GM13976 (cell line): ENCODE data around the gene KRTAP5-7.
"Not testable (repeated sequence)": the region's sequence is repeated elsewhere in the genome, so short reads cannot be mapped to it uniquely, and the experiment has no call there.

Source experiments
- DNase-seq: peaks from one replicate; pipeline ENCODE4 v3.0.0; 2012; ENCODE audit warnings: low spot score
- in situ Hi-C: fragments of 300-500 bp; cut with MboI; formaldehyde crosslinking; loops from one replicate; pipeline ENCODE4 v1.12.0; 2022; ENCODE audit warnings: low sequenced_read_pairs, mixed read lengths, inconsistent platforms; ENCODE audit not compliant: unreplicated experiment
- TF ChIP-seq, protein P1 (sequence below): IDR thresholded peaks from 2 replicates; pipeline ENCODE4 v1.5.1; 2012; ENCODE audit warnings: borderline replicate concordance, mild to moderate bottlenecking; ENCODE audit not compliant: insufficient read depth; ENCODE audit errors: extremely low read depth, missing control alignments, control extremely low read depth

KRTAP5-7 gene

DNA sequence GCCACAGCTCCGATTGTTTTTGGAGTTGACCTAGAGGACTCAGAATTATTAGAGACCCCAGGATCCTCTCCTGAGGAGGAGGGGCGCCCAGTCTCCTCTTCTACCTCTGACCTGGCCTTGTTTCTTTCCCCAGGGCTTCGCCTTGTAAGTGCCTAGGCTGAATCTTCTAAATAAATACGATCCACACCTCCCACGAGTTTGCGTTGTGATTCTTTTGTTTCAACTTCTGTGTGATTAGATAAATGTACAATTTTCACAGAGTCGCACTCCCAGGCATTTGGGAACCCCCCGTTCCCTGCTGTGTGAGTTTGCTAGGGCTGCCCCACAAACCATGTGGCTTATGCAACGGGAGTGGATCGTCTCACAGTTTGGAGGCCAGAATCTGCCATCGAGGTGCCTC, 11.9 kb downstream of the KRTAP5-7 start:
- no peak for DNase-seq
- TF ChIP-seq, protein P1, sequence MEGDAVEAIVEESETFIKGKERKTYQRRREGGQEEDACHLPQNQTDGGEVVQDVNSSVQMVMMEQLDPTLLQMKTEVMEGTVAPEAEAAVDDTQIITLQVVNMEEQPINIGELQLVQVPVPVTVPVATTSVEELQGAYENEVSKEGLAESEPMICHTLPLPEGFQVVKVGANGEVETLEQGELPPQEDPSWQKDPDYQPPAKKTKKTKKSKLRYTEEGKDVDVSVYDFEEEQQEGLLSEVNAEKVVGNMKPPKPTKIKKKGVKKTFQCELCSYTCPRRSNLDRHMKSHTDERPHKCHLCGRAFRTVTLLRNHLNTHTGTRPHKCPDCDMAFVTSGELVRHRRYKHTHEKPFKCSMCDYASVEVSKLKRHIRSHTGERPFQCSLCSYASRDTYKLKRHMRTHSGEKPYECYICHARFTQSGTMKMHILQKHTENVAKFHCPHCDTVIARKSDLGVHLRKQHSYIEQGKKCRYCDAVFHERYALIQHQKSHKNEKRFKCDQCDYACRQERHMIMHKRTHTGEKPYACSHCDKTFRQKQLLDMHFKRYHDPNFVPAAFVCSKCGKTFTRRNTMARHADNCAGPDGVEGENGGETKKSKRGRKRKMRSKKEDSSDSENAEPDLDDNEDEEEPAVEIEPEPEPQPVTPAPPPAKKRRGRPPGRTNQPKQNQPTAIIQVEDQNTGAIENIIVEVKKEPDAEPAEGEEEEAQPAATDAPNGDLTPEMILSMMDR, result no peak
- in situ Hi-C loops, result no loop called here

- DNase-seq, result peak; percentile 68
- in situ Hi-C loops, result not testable (repeated sequence)
These were observed 12.9 kb downstream of the KRTAP5-7 start for GRCh38 chr11:71539971-71540370.

- DNase-seq, result peak; percentile 60
- in situ Hi-C loops, result not testable (repeated sequence)
These were observed 13.6 kb downstream of the KRTAP5-7 start for GRCh38 chr11:71540521-71541304.

DNA sequence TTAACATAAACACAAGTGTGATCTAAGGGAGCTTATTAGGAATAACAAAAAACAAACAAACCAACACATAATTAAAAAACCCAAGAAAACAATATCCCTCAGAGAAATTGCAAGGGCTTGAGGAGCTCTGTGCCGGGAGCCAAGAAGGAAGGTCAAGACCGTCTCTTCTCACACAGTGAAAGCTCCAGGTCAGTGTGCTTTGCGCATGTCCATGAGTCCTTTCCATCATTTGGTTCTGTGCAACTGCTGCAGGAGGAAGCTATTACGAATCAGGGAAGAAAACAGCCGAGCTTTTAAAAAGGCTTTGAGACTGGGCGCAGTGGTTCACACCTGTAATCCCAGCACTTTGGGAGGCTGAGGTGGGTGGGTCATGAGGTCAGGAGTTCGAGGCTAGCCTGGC, 15.3 kb downstream of the KRTAP5-7 start:
- DNase-seq, result no peak
- TF ChIP-seq, protein P1, result no peak
- in situ Hi-C loops, result no loop called here

DNA sequence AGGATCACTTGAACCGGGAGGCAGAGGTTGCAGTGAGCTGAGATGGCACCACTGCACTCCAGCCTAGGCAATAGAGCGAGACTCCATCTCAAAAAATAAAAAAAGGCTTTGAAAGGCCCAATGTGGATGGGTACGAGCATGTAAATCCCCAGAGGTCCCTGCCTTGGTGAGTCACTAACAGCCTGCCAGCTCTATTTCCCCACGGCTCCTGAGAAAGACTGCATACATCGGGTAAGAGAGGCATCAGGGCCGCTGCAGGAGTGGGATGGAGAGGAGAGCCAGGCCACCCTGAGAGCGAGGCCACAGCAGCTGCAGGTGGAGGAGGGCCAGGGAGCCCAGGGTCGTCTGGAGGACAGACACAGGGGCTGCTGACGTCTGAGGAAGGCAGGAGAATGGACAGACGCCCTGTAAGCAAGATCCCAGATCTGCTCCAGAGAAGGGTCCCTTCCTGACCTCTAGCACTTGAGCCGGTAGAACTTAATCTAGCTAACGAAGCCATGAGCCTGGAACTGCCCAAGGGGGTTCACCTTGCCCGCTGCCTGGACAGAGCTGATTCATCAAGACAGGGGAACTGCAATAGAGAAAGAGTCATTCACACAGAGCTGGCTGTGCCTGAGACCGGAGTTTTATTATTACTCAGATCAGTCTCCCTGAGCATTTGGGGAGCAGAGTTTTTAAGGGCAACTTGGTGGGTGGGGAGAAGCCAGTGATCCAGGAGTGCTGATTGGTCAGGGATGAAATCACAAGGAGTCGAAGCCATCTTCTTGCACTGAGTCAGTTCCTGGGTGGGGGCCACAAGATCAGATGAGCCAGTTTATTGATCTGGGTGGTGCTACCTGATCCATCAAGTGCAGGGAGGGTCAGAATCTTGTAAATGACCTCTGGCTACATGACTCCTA, 16.1 kb downstream of the KRTAP5-7 start:
- TF ChIP-seq, protein P1, result no peak
- in situ Hi-C loops, result no loop called here
- DNase-seq, result no peak

DNA sequence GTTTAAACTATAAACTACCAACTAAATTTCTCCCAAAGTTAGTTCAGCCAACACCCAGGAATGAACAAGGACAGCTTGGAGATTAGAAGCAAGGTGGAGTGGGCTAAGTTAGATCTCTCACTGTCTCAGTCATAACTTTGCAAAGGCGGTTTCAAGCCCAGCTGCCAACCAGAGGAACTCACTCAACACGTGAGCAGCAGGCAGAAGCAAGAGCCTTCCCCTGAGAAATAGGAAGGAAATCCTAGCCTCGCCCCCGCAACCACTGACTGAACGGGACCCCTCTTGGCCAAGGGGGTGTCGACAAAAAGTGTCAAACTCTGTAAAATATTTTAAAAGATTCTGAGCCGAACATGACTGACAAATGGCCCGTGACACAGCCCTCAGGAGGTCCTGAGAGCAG, 16.8 kb downstream of the KRTAP5-7 start:
- in situ Hi-C loops, result no loop called here
- TF ChIP-seq, protein P1, result no peak
- no peak for DNase-seq

GRCh38 chr11:71544525-71545214, 17.6 kb downstream of the KRTAP5-7 start:
- TF ChIP-seq, protein P1, result no peak
- in situ Hi-C loops, result no loop called here
- no peak for DNase-seq
